Osteoblast (primary cell): ENCODE results near the gene SAMD4A. TPM values are rescaled to one million over a fixed set of nuclear protein-coding genes. Genes with fewer than 3 reads are reported as not detected.
"Not testable (repeated sequence)": the region's sequence is repeated elsewhere in the genome, so short reads cannot be mapped to it uniquely, and the experiment has no call there.

Experiments
- DNase-seq: peaks from one replicate; pipeline ENCODE4 v3.0.0; 2011; ENCODE audit warnings: low spot score, mixed read lengths; ENCODE audit not compliant: insufficient read length; ENCODE audit errors: missing footprints
- H2AFZ ChIP-seq: 2 replicates; pipeline ENCODE4 v1.6.0; 2011; ENCODE audit warnings: mild to moderate bottlenecking, low read length
- H3K27ac ChIP-seq: 2 replicates; pipeline ENCODE4 v1.5.1; 2011; ENCODE audit warnings: mild to moderate bottlenecking, low read depth, low read length, moderate library complexity
- H3K27me3 ChIP-seq: 2 replicates; pipeline ENCODE4 v1.6.0; 2012; ENCODE audit warnings: mild to moderate bottlenecking, control low read depth, inconsistent platforms, low read length, moderate library complexity; ENCODE audit not compliant: insufficient read depth
- H3K36me3 ChIP-seq: 2 replicates; pipeline ENCODE4 v1.5.1; 2011; ENCODE audit warnings: mild to moderate bottlenecking, low read length, control low read depth, moderate library complexity; ENCODE audit not compliant: insufficient read depth
- H3K4me1 ChIP-seq: 2 replicates; pipeline ENCODE4 v1.5.1; 2011; ENCODE audit warnings: mild to moderate bottlenecking, low read length, control low read depth, moderate library complexity; ENCODE audit not compliant: insufficient read depth
- H3K4me2 ChIP-seq: 2 replicates; pipeline ENCODE4 v1.6.0; 2011; ENCODE audit warnings: mild to moderate bottlenecking, low read length; ENCODE audit not compliant: insufficient read depth
- H3K4me3 ChIP-seq: fragments of 200-600 bp; sonication (generic); 3 replicates; pipeline ENCODE4 v1.5.1; 2012; ENCODE audit warnings: mild to moderate bottlenecking, low read length, inconsistent platforms; ENCODE audit not compliant: insufficient read depth
- H3K79me2 ChIP-seq: 2 replicates; pipeline ENCODE4 v1.6.0; 2012; ENCODE audit warnings: mild to moderate bottlenecking, low read length, control low read depth, inconsistent platforms; ENCODE audit not compliant: insufficient read depth
- H3K9me3 ChIP-seq: 2 replicates; pipeline ENCODE4 v1.5.1; 2011; ENCODE audit warnings: low read depth, low read length, control low read depth
- H4K20me1 ChIP-seq: 2 replicates; pipeline ENCODE4 v1.6.0; 2012; ENCODE audit warnings: mild to moderate bottlenecking, low read length, control low read depth; ENCODE audit not compliant: insufficient read depth
- CTCF ChIP-seq: IDR thresholded peaks from 2 replicates; pipeline ENCODE4 v1.5.1; 2011; ENCODE audit warnings: mild to moderate bottlenecking, low read depth, low read length, moderate library complexity; ENCODE audit errors: extremely low read depth
- total RNA-seq: library from RNA; depleted of rRNA; stranded (reverse); fragments of >200 nt; gene quantifications from 2 replicates; pipeline ENCODE4 v1.2.3, GENCODE V29; 2012

The SAMD4A gene
- total RNA-seq, 1 donor = 26.1 TPM

DNA sequence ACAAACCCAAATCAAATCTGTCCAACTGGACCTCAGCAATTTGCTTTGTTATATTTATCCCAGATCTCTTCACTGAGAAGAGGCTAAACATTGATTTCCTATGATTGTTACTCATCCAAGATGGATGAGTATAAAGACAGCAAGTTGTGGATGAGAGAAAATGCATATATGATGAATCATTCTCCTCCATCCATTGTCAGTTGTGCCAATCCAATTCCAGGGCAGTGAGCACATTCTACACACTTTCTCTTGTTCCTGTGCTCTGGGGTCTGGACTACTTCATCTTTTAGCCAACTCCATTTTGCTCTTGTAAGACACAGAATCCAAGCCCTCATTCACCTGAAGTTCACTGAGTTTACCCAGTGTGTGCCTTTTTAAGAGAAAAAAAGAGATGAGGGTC is 230.0 kb downstream of the SAMD4A start:
- Histone ChIP-seq H3K79me2 (no peaks in the 10 kb centered on the region), H2AFZ (no peak overlapping the region), H3K27ac (peak overlapping the region; percentile 22), H3K36me3 (no peaks in the 10 kb centered on the region), H3K27me3 (no peaks in the 10 kb centered on the region), H3K9me3 (peaks cover 6% of the 10 kb centered on the region), H3K4me2 (peak overlapping the region; percentile 1), H3K4me1 (peaks cover 17% of the 10 kb centered on the region), H4K20me1 (no peaks in the 10 kb centered on the region), H3K4me3 (no peak overlapping the region)
- DNase-seq = no peak
- TF ChIP-seq CTCF = no peak

DNA sequence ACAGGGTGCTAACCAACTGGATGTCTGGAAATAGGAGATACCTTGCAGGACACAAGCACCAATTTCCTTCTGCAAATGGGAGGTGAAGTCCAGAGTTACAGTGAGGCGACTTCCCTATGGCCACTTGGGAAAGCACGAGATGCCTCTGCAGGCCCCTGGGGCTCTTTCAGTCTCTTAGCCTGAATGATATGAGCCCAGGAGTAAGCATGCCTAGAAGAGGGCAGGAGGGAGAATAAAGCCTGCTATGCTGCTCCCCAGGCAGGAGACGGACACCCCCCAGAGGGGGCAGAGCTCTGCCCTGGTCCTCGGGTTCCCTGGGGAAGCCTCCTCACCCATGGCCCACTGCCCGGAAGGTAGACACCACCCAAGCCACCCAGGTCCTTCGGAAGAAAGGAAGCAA is 230.6 kb downstream of the SAMD4A start:
- TF ChIP-seq CTCF = no peak
- no peaks in the 10 kb centered on the region for H3K27me3 ChIP-seq
- H3K79me2 ChIP-seq = no peaks in the 10 kb centered on the region
- no peaks in the 10 kb centered on the region for H3K36me3 ChIP-seq
- peaks cover 6% of the 10 kb centered on the region for H3K9me3 ChIP-seq
- H3K4me1 ChIP-seq = peaks cover 17% of the 10 kb centered on the region
- no peak overlapping the region for H3K4me3 ChIP-seq
- no peak overlapping the region for H3K4me2 ChIP-seq
- H2AFZ ChIP-seq = no peak overlapping the region
- DNase-seq = no peak
- no peak overlapping the region for H3K27ac ChIP-seq
- no peaks in the 10 kb centered on the region for H4K20me1 ChIP-seq

- no peak overlapping the region for H3K4me2 ChIP-seq
- H4K20me1 ChIP-seq = no peaks in the 10 kb centered on the region
- no peaks in the 10 kb centered on the region for H3K36me3 ChIP-seq
- DNase-seq = no peak
- H3K4me1 ChIP-seq = peaks cover 17% of the 10 kb centered on the region
- no peaks in the 10 kb centered on the region for H3K79me2 ChIP-seq
- H2AFZ ChIP-seq = no peak overlapping the region
- H3K27ac ChIP-seq = no peak overlapping the region
- no peak overlapping the region for H3K4me3 ChIP-seq
- no peak for TF ChIP-seq CTCF
- H3K9me3 ChIP-seq = peaks cover 6% of the 10 kb centered on the region
- H3K27me3 ChIP-seq = no peaks in the 10 kb centered on the region
These were observed 231.1 kb downstream of the SAMD4A start for GRCh38 chr14:54797986-54798385.

DNA sequence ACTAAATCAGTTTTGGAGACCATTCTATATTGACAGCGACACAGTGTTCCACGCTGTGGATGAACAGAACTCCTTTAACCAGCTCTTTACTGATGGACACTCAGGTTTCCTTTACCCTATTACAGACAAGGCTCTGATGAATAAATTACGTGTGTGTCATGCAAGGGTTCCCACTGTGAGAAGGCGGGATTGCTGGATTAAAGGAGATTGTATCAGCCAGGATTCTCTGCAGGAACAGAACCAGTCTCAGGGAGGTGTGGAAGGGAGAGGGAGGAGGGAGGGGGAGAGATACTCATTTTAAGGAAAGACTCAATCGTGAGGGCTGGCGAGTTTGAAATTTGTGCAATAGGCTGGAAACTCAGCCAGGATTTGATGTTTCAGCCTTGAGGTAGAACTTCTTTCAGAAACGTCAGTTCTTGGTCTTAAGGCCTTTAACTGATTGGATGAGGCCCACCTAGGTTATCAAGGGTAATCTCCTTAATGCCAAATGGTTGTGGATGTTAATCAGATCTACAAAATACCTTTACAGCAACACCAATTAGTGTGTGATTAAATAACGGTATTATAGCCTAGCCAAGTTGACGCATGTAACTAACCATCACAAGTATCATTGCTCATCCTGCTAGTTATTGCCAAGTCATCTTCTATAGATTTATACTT is 231.7 kb downstream of the SAMD4A start:
- no peak overlapping the region for H3K27ac ChIP-seq
- H3K9me3 ChIP-seq = peaks cover 6% of the 10 kb centered on the region
- peak; percentile 65 for DNase-seq
- peaks cover 17% of the 10 kb centered on the region for H3K4me1 ChIP-seq
- H3K4me2 ChIP-seq = no peak overlapping the region
- H3K27me3 ChIP-seq = no peaks in the 10 kb centered on the region
- H3K36me3 ChIP-seq = no peaks in the 10 kb centered on the region
- no peak overlapping the region for H2AFZ ChIP-seq
- H3K4me3 ChIP-seq = no peak overlapping the region
- no peak for TF ChIP-seq CTCF
- no peaks in the 10 kb centered on the region for H4K20me1 ChIP-seq
- H3K79me2 ChIP-seq = no peaks in the 10 kb centered on the region

GRCh38 chr14:54801482-54801881 is 234.6 kb downstream of the SAMD4A start:
- H3K4me1 ChIP-seq = peaks cover 20% of the 10 kb centered on the region
- not testable (repeated sequence) for H3K9me3 ChIP-seq, H3K36me3 ChIP-seq, H3K27me3 ChIP-seq, H3K27ac ChIP-seq, H3K79me2 ChIP-seq, H3K4me2 ChIP-seq, H2AFZ ChIP-seq, DNase-seq, H3K4me3 ChIP-seq, H4K20me1 ChIP-seq
